Ishikawa (cell line): Measurements from ENCODE around the gene GLOD4.

Experiments used
- CEBPB ChIP-seq: IDR thresholded peaks from 2 replicates; pipeline ENCODE4 v1.6.1; 2012
- CREB1 ChIP-seq: IDR thresholded peaks from 2 replicates; pipeline ENCODE4 v1.6.1; 2012; ENCODE audit warnings: low read depth
- EGR1 ChIP-seq: IDR thresholded peaks from 2 replicates; pipeline ENCODE4 v1.6.1; 2012
- EP300 ChIP-seq: IDR thresholded peaks from 2 replicates; pipeline ENCODE4 v1.6.1; 2012; ENCODE audit warnings: borderline replicate concordance
- FOXM1 ChIP-seq: IDR thresholded peaks from 2 replicates; pipeline ENCODE4 v1.6.1; 2012; ENCODE audit warnings: low read depth, borderline replicate concordance
- MAX ChIP-seq: IDR thresholded peaks from 2 replicates; pipeline ENCODE4 v1.6.1; 2012
- NFIC ChIP-seq: IDR thresholded peaks from 2 replicates; pipeline ENCODE4 v1.6.1; 2012
- RAD21 ChIP-seq: IDR thresholded peaks from 2 replicates; pipeline ENCODE4 v1.6.1; 2012; ENCODE audit warnings: low read depth
- REST ChIP-seq: IDR thresholded peaks from 2 replicates; pipeline ENCODE4 v1.6.1; 2012; ENCODE audit warnings: low read depth, mild to moderate bottlenecking
- TAF1 ChIP-seq: IDR thresholded peaks from 2 replicates; pipeline ENCODE4 v1.6.1; 2012; ENCODE audit warnings: low read depth, mild to moderate bottlenecking
- TCF12 ChIP-seq: IDR thresholded peaks from 2 replicates; pipeline ENCODE4 v1.6.1; 2012; ENCODE audit warnings: low read depth
- TEAD4 ChIP-seq: IDR thresholded peaks from 2 replicates; pipeline ENCODE4 v1.6.1; 2012
- USF1 ChIP-seq: IDR thresholded peaks from 2 replicates; pipeline ENCODE4 v1.6.1; 2012
- YY1 ChIP-seq: IDR thresholded peaks from 2 replicates; pipeline ENCODE4 v1.6.1; 2012; ENCODE audit warnings: low read depth
- ZBTB7A ChIP-seq: IDR thresholded peaks from 2 replicates; pipeline ENCODE4 v1.6.1; 2012; ENCODE audit warnings: low read depth

Gene GLOD4

GRCh38 chr17:767076-767475 is 15.0 kb downstream of the GLOD4 start:
- TF ChIP-seq NFIC (no peak), FOXM1 (no peak), TAF1 (no peak), TCF12 (no peak), USF1 (no peak), CREB1 (no peak), ZBTB7A (no peak), CEBPB (no peak), MAX (no peak), REST (no peak), TEAD4 (no peak), EGR1 (no peak), RAD21 (no peak), EP300 (no peak), YY1 (no peak)

GRCh38 chr17:760371-760770 is 21.7 kb downstream of the GLOD4 start:
- TF ChIP-seq CEBPB (no peak), USF1 (no peak), EGR1 (no peak), REST (no peak), YY1 (no peak), FOXM1 (no peak), RAD21 (no peak), TEAD4 (no peak), TCF12 (no peak), TAF1 (no peak), NFIC (no peak), EP300 (no peak), MAX (no peak), CREB1 (no peak), ZBTB7A (no peak)

- no peak for TF ChIP-seq MAX
- TF ChIP-seq EP300, result no peak
- no peak for TF ChIP-seq FOXM1
- no peak for TF ChIP-seq NFIC
- TF ChIP-seq TEAD4, result no peak
- TF ChIP-seq EGR1, result no peak
- TF ChIP-seq TAF1, result no peak
- TF ChIP-seq TCF12, result no peak
- TF ChIP-seq REST, result no peak
- no peak for TF ChIP-seq ZBTB7A
- no peak for TF ChIP-seq CEBPB
- TF ChIP-seq CREB1, result no peak
- no peak for TF ChIP-seq USF1
- no peak for TF ChIP-seq YY1
- no peak for TF ChIP-seq RAD21
Observed at GRCh38 chr17:759964-760363, 22.1 kb downstream of the GLOD4 start.

GRCh38 chr17:753418-753817 is 28.7 kb downstream of the GLOD4 start:
- TF ChIP-seq RAD21, result no peak
